Adipose tissue (tissue), 3 donors: Measurements from ENCODE around the gene FERMT3. TPM values are rescaled to one million over a fixed set of nuclear protein-coding genes. Genes with fewer than 3 reads are reported as not detected.

ENCODE experiments used
- H3K27ac ChIP-seq: one replicate; pipeline ENCODE4 v1.5.1; 2013; ENCODE audit warnings: low read depth, low read length
- WGBS, 3 donors: extraction: QIAGEN DNeasy Blood & Tissue Kit; methylation state at CpG; one replicate each; pipeline ENCODE4 v1.1.7; 2013; 5-methylcytosine and 5-hydroxymethylcytosine counted together
- polyA plus RNA-seq, 3 donors: library from polyadenylated mRNA; stranded (reverse); fragments of 200-250 nt; gene quantifications; one replicate each; pipeline ENCODE4 v1.2.3, GENCODE V29; 2013
- donor health status: healthy with polysubstance abuse.
- donor health status: Bipolar disorder and iron deficiency.
- donor health status: healthy.

The FERMT3 gene
- polyA plus RNA-seq, 3 donors, result 5.6 to 39.9 (median 26.7) TPM

- 0 to 1% (median 0%) methylated on average over 52 of the region's 52 CpGs for WGBS, 3 donors
- H3K27ac ChIP-seq, result peak overlapping the region; percentile 17
Observed at GRCh38 chr11:64185175-64185692, 21.3 kb upstream of the FERMT3 start.

GRCh38 chr11:64185693-64186491 lies 20.6 kb upstream of the FERMT3 start, which contains the start of gene STIP1:
Gene STIP1 (plus strand): TSS chr11:64186171. CDS start chr11:64186262, 91 bp downstream.
- peak within 1 kb of the TSS; percentile 17 for H3K27ac ChIP-seq
- 1% methylated on average over 57 to 74 of the region's 74 CpGs for WGBS, 3 donors

GRCh38 chr11:64186492-64187165 lies 19.9 kb upstream of the FERMT3 start:
- 1 to 2% (median 2%) methylated on average over 32 to 48 of the region's 48 CpGs for WGBS, 3 donors
- H3K27ac ChIP-seq, result no peak overlapping the region

GRCh38 chr11:64192434-64192833 lies 14.1 kb upstream of the FERMT3 start:
- no peak overlapping the region for H3K27ac ChIP-seq
- 81 to 91% (median 89%) methylated on average over 5 of the region's 5 CpGs for WGBS, 3 donors

- H3K27ac ChIP-seq, result no peak overlapping the region
Observed at GRCh38 chr11:64196626-64197025, 9.9 kb upstream of the FERMT3 start.

GRCh38 chr11:64198511-64198910 lies 8.0 kb upstream of the FERMT3 start:
- H3K27ac ChIP-seq, result no peak overlapping the region
- 93 to 100% (median 95%) methylated on average over 2 of the region's 2 CpGs for WGBS, 3 donors

More at GRCh38 chr11:64196626-64197025, 9.9 kb upstream of the FERMT3 start:
- 80 to 87% (median 83%) methylated on average over 9 of the region's 9 CpGs for WGBS, 3 donors

- no peak overlapping the region for H3K27ac ChIP-seq
- WGBS, 3 donors, result 48 to 87% (median 83%) methylated on average over 3 of the region's 3 CpGs
Observed at GRCh38 chr11:64201543-64201942, 5.0 kb upstream of the FERMT3 start.

- 93 to 97% (median 96%) methylated on average over 9 of the region's 9 CpGs for WGBS, 3 donors
- no peak overlapping the region for H3K27ac ChIP-seq
Observed at GRCh38 chr11:64202992-64203391, 3.5 kb upstream of the FERMT3 start.

- 89 to 92% (median 91%) methylated on average over 27 of the region's 27 CpGs for WGBS, 3 donors
- no peak overlapping the region for H3K27ac ChIP-seq
Observed at GRCh38 chr11:64203421-64204079, 3.0 kb upstream of the FERMT3 start.

GRCh38 chr11:64204080-64204440 lies 2.5 kb upstream of the FERMT3 start:
- no peak overlapping the region for H3K27ac ChIP-seq
- 79 to 87% (median 82%) methylated on average over 16 of the region's 16 CpGs for WGBS, 3 donors

- no peak overlapping the region for H3K27ac ChIP-seq
- WGBS, 3 donors, result 25 to 34% (median 28%) methylated on average over 7 of the region's 7 CpGs
Observed at GRCh38 chr11:64204464-64204989, 2.0 kb upstream of the FERMT3 start.

- H3K27ac ChIP-seq, result peak overlapping the region; percentile 74
- 23 to 61% (median 27%) methylated on average over 27 to 30 of the region's 30 CpGs for WGBS, 3 donors
Observed at GRCh38 chr11:64207256-64208085, 950 bp downstream of the FERMT3 start.

- H3K27ac ChIP-seq, result no peak overlapping the region
- 65 to 89% (median 66%) methylated on average over 23 of the region's 23 CpGs for WGBS, 3 donors
Observed at GRCh38 chr11:64208086-64208795, 1.7 kb downstream of the FERMT3 start.

GRCh38 chr11:64208796-64209562 lies 2.5 kb downstream of the FERMT3 start:
- WGBS, 3 donors, result 78 to 89% (median 80%) methylated on average over 18 of the region's 18 CpGs
- no peak overlapping the region for H3K27ac ChIP-seq

- no peak overlapping the region for H3K27ac ChIP-seq
Observed at GRCh38 chr11:64209563-64209843, 3.0 kb downstream of the FERMT3 start.

GRCh38 chr11:64210301-64211020 lies 3.9 kb downstream of the FERMT3 start:
- WGBS, 3 donors, result 92 to 96% (median 93%) methylated on average over 18 to 24 of the region's 24 CpGs
- H3K27ac ChIP-seq, result no peak overlapping the region

More at GRCh38 chr11:64209563-64209843, 3.0 kb downstream of the FERMT3 start:
- 81 to 86% (median 83%) methylated on average over 8 of the region's 8 CpGs for WGBS, 3 donors
